GM12872 (cell line): ENCODE measurements around the gene GMCL2.

Experiments used
- CTCF ChIP-seq: IDR thresholded peaks from 3 replicates; pipeline ENCODE4 v1.5.1; 2011; ENCODE audit warnings: low read depth, mild to moderate bottlenecking, low read length, moderate library complexity; ENCODE audit not compliant: insufficient read depth

The GMCL2 gene

DNA sequence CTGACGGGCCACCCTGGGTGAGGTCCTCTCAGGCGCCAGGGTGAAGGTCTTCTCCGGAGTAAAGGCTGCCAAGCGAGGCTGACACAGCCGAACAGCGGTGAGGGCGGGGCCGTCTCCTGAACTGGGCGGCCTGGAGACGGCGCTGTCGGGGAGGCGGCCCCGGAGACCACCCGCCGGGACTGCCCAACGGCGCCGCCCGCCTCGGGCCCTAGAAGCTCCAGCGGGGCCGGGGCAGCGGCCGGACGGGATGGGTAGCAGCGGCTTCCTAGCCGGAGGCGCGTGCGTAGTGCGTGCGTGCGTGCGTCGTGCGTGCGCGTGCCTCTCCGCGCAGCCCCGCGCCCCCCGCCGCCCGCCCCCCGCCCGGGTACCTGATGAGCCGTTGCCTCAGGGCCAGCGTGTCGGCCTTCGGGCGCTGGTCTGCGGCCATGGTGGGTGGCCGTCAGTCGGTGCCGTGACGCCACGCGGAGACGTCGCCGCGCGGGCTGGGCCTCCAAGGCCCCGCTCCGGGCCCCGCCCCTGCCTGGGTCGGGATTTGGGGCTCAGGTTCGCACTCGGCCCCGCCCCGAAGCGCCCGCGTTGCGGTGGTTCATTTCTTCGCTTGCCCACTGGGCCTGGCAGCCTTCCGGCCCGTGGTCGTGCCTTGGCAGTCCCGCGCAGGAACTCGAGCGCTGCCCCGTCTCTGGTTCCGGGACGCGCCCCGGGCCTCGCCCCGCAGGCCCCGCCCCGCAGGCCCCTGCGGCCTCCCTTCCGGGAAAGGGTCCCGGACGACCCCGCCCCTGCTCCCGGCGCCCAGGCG is 45.2 kb upstream of the GMCL2 start, which contains the start of gene PHYKPL:
TSS of gene PHYKPL (minus strand) at position 679 of the 796 bp plus-strand sequence. CDS start at position 427, 252 bp downstream.
- TF ChIP-seq CTCF = no peak

- no peak for TF ChIP-seq CTCF
Measured at GRCh38 chr5:178231539-178232123, 44.5 kb upstream of the GMCL2 start.

- TF ChIP-seq CTCF = no peak
Measured at GRCh38 chr5:178230879-178231538, 43.8 kb upstream of the GMCL2 start.

DNA sequence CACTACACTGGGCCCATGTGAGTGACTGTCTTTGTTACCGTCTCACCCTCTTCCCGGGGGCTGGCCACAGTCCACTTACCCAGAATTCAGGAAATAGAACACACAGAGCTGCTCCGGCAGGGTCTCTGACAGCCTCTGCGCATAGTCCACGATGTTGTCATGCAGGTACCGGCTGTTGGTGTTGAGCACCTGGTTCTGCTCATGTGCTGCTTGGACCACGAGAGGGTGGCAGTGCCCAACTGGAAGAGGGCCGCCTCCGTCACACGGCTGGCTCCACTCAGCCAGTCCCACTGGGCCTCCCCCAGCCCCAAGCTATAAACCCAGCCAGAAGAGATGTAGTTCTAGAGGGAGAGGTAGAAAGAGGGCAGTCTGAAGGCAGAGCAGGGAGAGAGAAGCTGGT is 42.7 kb upstream of the GMCL2 start:
- no peak for TF ChIP-seq CTCF

DNA sequence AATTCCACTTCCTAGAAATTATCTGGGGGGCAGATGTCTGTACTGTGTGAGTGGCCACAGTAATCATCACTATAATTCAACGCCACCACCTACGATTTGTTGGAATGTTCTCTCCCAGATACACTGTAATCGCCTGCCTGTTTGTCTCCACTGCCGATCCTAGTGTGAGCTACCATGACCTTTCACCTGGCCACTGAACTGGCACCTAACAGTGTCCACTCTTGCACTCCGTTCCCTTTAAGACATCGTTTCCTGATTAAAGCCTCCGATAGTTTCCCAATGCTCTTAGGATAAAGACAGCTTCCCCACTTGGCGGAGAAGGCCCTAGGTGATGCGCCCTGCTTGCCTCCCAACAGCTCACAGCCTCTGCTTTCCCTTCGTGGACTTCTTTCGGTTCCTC is 41.4 kb upstream of the GMCL2 start:
- TF ChIP-seq CTCF = no peak

GRCh38 chr5:178227929-178228328 is 40.8 kb upstream of the GMCL2 start:
- TF ChIP-seq CTCF = no peak

DNA sequence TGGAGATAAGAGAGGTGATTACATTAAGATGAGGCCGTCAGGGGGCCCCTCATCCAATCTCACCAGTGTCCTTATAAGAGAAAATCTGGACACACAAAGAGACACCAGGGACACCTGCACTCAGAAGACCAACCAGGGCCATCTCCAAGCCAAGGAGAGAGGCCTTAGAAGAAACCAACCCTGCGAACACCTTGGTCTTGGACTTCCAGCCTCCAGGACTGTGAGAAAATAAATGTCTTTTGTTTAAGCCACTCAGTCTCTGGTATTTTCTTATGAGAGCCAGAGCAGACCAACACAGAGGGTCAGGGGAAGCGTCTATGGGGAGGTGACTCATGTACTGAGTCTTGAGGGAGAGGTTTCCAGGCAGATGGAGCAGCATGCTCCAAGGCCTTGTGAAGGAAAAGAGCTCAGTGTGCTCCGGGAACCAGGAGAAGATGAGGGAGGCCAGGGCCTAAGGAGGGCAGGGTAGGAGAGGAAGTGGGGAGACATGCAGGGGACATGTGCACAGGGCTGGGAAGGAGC is 40.0 kb upstream of the GMCL2 start:
- TF ChIP-seq CTCF = no peak
